ENCODE measurements around the gene SDSL. TPM values are rescaled to one million over a fixed set of nuclear protein-coding genes. Genes with fewer than 3 reads are reported as not detected.

Gene SDSL
- total and polyA plus RNA-seq, 2 of the 13 experiments (the other 11 are each of a cell fraction or from before 2014, with no cell fraction given): 1.2 to 1.7 TPM

DNA sequence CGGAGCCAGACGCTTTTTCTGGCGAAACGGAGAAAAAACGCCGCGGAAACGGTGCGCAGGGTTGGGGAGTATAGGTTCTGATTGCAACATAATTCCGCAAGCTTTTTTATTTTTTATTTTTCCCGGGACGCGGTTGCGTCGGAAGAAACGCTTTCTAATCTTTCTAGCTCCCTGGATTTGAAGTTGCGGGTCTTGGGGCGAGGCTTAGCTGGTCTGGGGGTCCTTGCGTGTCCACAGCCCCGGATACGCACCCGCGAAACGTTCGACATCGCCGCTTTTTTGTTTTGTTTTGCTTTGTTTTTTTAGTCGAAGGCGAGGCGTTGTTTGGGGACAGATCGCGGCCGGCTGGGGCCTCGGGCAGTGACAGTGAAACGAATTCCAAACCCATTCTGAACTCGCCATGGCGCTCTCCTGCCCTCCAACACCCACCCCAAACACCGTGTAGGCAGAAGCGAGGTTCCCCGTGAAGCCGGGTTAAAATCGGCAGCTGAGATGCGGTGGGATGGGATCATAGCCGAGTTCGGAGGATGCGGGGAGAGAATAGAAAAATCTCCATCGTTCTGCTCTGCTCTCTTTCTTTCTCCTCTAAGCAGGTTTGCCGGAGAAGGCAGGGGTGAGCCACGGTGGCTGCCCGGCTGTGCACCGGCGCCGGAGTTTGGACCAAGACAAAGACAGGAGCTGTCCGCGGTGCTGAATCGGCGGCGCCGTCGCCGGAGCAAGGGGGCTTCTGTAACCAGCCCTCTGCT is 57.6 kb downstream of the SDSL start (continued):
- TF ChIP-seq SRF (IDR thresholded peaks at IDR 0.05; ENCODE audit: low read depth, low read length): no peak
- TF ChIP-seq, protein P1, sequence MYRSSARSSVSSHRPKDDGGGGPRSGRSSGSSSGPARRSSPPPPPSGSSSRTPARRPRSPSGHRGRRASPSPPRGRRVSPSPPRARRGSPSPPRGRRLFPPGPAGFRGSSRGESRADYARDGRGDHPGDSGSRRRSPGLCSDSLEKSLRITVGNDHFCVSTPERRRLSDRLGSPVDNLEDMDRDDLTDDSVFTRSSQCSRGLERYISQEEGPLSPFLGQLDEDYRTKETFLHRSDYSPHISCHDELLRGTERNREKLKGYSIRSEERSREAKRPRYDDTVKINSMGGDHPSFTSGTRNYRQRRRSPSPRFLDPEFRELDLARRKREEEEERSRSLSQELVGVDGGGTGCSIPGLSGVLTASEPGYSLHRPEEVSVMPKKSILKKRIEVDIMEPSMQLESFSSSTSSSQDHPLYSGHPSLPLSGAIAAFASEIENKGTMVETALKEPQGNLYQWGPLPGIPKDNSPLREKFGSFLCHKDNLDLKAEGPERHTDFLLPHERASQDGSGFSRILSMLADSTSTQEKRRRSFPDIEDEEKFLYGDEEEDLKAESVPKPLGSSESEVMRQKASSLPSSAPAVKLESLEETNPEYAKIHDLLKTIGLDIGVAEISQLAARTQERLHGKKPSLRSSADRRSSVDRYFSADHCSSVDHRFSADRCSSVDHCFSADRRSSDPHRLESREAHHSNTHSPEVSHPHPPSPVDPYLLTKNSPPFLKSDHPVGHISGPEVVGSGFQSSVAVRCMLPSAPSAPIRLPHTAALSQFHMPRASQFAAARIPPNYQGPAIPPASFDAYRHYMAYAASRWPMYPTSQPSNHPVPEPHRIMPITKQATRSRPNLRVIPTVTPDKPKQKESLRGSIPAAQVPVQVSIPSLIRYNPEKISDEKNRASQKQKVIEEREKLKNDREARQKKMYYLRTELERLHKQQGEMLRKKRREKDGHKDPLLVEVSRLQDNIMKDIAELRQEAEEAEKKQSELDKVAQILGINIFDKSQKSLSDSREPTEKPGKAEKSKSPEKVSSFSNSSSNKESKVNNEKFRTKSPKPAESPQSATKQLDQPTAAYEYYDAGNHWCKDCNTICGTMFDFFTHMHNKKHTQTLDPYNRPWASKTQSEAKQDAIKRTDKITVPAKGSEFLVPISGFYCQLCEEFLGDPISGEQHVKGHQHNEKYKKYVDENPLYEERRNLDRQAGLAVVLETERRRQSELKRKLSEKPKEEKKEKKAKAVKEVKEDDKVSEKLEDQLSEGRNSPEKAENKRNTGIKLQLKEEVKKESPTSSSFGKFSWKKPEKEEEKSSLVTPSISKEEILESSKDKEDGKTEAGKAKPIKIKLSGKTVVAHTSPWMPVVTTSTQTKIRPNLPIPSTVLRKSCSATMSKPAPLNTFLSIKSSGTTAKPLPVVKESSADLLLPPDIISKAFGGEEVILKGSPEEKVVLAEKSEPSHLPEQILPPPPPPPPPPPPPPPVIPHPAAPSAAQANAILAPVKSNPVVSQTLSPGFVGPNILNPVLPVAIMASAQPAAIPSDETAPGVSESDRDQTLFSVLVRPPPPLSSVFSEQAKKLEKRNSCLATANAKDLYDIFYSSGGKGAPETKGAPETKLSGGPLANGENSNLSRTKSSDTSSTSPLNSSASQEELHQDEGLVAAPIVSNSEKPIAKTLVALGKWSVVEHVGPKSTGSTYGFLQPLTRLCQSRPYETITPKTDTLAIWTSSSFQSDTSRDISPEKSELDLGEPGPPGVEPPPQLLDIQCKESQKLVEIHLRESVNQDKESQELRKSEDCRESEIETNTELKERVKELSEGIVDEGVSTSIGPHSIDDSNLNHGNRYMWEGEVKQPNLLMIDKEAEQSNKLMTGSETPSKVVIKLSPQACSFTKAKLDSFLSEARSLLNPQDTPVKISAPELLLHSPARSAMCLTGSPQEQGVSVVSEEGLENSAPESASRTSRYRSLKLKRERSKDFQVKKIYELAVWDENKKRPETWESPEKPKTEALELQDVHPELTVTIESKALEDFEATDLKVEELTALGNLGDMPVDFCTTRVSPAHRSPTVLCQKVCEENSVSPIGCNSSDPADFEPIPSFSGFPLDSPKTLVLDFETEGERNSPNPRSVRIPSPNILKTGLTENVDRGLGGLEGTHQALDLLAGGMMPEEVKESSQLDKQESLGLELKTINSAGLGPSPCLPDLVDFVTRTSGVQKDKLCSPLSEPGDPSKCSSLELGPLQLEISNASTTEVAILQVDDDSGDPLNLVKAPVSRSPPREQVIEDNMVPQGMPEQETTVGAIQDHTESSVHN (CRISPR knock-in tag; IDR thresholded peaks at IDR 0.05): no peak
- no peak for TF ChIP-seq TAF15 (IDR thresholded peaks at IDR 0.05; ENCODE audit: low read depth, low read length, poor library complexity, severe bottlenecking)
- TF ChIP-seq ZNF296 (CRISPR knock-in tag; conservative IDR thresholded peaks at IDR 0.05): no peak
- TF ChIP-seq ZNF800 (CRISPR knock-in tag; IDR thresholded peaks at IDR 0.05): peak; percentile 75; the same call in 1 of the 2 replicates
- peak; percentile 81 for TF ChIP-seq SALL1 (CRISPR knock-in tag; IDR thresholded peaks at IDR 0.05)
- TF ChIP-seq YEATS2 (CRISPR knock-in tag; IDR thresholded peaks at IDR 0.05; ENCODE audit: borderline replicate concordance): no peak
- TF ChIP-seq FOSL2 (CRISPR knock-in tag; IDR thresholded peaks at IDR 0.05): 0 out of 2 replicates have a peak, but pooled peaks have one; percentile 14
- TF ChIP-seq, protein P2, sequence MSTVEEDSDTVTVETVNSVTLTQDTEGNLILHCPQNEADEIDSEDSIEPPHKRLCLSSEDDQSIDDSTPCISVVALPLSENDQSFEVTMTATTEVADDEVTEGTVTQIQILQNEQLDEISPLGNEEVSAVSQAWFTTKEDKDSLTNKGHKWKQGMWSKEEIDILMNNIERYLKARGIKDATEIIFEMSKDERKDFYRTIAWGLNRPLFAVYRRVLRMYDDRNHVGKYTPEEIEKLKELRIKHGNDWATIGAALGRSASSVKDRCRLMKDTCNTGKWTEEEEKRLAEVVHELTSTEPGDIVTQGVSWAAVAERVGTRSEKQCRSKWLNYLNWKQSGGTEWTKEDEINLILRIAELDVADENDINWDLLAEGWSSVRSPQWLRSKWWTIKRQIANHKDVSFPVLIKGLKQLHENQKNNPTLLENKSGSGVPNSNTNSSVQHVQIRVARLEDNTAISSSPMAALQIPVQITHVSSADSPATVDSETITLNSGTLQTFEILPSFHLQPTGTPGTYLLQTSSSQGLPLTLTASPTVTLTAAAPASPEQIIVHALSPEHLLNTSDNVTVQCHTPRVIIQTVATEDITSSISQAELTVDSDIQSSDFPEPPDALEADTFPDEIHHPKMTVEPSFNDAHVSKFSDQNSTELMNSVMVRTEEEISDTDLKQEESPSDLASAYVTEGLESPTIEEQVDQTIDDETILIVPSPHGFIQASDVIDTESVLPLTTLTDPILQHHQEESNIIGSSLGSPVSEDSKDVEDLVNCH (CRISPR knock-in tag; IDR thresholded peaks at IDR 0.05): no peak
- TF ChIP-seq, protein P3, sequence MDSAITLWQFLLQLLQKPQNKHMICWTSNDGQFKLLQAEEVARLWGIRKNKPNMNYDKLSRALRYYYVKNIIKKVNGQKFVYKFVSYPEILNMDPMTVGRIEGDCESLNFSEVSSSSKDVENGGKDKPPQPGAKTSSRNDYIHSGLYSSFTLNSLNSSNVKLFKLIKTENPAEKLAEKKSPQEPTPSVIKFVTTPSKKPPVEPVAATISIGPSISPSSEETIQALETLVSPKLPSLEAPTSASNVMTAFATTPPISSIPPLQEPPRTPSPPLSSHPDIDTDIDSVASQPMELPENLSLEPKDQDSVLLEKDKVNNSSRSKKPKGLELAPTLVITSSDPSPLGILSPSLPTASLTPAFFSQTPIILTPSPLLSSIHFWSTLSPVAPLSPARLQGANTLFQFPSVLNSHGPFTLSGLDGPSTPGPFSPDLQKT (CRISPR knock-in tag; IDR thresholded peaks at IDR 0.05; ENCODE audit: borderline replicate concordance): peak; percentile 61; the same call in 1 of the 2 replicates
- no peak for TF ChIP-seq PTBP1 (IDR thresholded peaks at IDR 0.05; ENCODE audit: low read depth, low read length, poor library complexity, severe bottlenecking)
- no peak for TF ChIP-seq AHR (CRISPR knock-in tag; IDR thresholded peaks at IDR 0.05)
- no peak for TF ChIP-seq CHCHD3 (CRISPR knock-in tag; IDR thresholded peaks at IDR 0.05)
